Kasumi-1 (cell line): ENCODE measurements around the gene CACNA2D4.

Experiments
- DNase-seq, 2 experiments: peaks; one replicate each; lab custom pipeline; 2025; lab: John Stamatoyannopoulos, UW

CACNA2D4 gene

DNA sequence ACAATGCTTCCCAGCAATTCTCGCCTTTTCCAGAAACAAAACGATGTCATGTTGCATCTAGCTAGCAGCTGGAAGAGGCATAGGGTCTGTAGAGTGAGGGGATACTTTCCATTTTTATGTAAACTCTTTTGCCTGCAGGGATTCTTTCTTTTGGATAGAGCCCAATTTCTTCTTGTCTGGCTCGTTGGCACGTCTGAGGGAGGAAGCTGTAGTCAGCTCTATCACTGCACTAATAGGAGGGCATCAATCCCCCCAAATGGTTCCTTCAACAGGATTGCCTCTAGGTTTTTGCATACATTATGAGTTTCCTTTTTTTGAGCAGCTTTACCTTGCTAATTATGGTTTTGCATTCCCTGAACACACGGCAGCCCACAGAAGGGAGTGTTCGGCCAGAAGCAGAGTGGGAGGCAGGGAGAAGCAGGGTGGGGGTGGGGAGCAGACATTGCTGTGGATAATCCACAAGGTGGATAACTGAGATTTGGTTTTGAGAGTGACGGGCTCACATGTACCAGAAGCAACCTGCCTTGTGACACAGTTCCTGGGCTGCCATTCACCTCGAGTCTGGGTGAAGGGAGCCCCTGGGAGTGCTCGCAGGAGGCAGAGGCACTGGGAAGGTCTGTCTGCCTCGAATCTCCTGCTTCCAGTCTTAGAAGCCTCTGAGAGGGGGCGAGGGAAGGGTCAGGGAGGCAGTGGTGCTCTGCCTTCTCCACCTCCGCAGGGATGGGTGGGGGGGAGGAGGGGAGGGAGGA, 73.6 kb downstream of the CACNA2D4 start:
- no peak for DNase-seq

DNA sequence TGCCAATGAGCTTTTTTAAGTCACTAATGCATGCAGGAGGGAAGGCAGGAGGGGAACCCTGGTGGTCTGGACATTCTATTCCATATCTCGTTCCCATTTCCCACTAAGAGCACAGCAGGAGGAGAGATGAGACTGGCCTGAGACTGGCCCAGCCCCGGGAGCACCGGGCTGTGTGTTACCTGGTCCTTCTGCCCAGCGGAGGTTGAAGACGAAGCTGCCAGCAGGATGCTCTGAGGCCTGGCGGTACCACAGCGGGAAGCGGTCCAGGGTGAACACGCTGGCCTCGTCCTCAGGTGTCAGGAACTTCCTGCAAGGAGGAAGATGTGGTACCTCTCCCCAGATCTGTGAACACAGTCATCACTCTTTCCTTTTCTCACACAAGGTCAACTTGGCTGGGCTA, 74.2 kb downstream of the CACNA2D4 start:
- no peak for DNase-seq

DNA sequence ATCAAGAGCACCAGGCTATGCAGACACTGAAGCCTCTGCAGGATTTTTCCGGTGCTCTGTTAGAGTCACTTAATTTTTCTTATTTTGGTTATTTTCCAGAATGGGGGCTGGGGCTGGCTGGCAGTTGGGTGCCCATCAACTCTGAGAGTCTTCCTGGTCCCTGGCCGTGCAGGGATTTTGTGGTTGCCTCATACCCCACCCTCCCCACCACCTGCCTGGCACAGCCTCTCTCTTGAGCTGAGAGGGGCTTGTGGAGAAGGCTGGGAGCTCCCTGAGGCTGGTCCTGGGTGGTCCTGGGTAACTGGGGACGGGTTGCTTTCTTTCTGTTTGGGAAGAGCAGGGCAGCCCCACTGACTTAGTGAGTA, 74.8 kb downstream of the CACNA2D4 start:
- no peak for DNase-seq

DNA sequence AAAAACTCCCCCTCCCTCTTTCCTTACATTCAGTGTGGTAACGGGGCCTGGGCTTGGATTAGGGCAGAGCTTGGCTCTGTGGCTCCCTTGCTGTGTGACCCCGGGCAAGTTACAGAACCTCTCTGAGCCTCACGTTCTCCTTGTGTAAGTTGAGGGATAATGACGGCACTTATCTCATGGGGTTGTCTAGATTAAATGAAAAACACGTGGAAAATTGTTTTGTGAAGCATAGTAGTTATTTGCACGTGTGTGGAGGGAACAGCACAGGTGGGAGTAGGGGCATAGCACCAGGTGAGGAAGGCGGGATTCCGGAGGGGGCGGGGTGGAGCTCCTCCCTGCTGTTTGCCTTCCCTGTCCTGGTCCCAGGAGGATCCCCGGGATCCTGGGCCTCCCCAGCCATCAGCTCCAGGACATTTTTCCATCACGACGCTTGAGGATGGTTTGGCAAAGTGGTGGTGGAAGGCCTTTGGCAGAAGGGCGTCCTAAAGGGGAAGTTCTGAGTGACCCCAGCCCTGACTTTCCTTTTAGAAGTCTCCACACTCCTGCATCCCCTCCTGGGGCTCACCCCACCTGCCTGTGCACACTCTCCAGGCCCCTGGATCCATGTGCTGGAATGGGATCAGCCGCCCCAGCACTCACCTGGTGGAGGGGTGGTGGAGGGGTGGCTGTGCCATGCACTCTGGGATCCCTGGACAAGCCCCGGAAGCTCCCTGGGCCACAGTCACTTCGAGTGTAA, 75.4 kb downstream of the CACNA2D4 start:
- no peak for DNase-seq

- peak; percentile 13 to 28 for DNase-seq
Measured at GRCh38 chr12:1842183-1842904, 76.1 kb downstream of the CACNA2D4 start.

DNA sequence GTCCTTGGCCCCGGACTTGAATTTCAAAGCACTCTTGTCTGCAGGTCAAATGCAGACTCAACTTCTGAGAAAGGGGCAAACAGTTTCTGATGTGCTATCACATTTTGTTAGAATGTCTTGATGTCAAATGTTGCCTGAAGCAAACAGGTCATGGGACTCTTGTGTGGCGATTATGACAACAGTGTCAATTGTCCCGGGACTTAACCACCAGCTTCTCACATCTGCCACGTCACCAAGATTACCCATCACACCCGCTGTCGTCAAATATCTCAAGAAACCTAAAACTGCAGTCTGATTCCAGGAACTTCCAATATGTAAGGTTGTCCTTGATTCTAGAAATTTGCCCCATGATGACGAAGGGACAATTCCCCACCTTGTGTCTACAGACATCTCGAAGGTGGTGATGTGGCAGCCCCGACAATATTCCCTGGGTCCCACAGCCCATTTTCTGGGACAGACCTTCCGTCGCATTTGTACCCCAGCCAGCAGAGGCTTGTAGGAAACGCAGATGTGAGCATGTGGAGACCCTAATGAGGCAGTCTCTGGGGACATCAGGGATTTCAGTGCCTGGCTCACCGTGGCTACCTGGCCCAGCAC, 76.8 kb downstream of the CACNA2D4 start:
- DNase-seq, result no peak

DNA sequence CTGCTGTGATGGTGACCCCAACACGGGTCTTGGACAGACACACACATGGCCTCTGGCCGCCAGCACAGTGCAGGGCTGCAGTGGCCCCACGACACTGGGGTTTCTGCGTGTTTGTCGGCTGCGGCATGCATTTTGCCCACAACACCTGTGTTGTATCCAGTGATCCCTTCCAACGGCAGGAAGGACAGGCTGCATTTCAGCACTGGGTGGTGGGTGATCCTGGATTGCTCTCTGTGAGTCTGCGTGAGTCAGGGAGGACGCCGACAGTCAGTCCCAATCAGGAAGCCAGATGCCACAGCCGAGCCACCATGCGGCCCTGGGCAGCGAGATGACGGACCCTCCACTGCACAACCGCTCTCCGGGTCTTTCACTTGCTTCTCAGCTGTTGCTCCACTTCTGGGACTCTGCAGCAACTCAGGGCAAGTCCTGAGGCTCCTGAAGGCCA, 77.4 kb downstream of the CACNA2D4 start:
- no peak for DNase-seq

DNA sequence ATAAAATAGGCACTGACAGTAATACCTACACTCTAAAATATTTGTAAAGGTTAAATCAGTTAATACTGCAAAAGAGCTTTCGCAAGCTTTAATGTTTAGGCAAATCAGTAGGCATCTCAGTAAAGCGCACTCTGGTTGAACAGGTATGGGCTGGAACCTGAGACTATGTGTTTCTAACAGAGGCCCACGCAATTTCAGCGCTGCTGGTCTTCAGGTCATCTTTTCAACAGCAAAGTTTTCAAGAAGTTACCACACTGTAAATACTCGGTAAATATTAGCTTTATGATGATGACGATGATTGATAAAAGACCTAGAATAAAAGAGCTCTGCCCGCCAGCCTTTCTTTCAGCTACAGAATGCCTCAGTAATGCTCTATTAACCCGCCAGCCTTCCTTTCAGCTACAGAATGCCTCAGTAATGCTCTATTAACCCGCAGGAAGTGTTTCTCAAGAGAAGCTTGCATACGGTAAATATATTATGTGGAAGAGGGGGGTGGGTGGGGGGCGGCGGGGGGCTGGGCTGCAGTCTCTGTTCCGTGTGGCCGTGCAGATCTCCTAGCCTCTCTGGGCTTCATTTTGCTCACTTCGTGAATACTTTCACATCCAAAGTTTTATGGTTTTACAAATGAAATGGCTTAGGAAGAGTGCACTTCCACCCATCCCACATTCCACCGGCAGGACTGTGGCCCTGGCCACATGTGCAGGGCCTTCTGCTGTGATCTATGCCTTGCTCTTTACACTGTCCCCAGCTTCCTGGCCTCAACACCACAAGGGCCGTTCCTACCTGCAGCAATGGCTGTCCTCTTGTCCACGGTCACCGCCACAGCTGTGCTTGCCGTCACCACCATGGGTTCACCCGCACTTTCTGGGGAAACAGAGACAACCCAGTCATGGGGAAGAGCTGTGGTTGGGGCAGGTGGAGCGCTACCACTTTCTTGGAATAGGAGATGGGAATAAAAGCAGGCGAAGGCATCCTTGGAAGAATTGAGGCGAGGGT, 78.2 kb downstream of the CACNA2D4 start:
- no peak for DNase-seq

GRCh38 chr12:1839464-1839863, 79.0 kb downstream of the CACNA2D4 start:
- no peak for DNase-seq

- no peak for DNase-seq
Measured at GRCh38 chr12:1838994-1839365, 79.5 kb downstream of the CACNA2D4 start.

GRCh38 chr12:1838205-1838993, 80.1 kb downstream of the CACNA2D4 start:
- no peak for DNase-seq

DNA sequence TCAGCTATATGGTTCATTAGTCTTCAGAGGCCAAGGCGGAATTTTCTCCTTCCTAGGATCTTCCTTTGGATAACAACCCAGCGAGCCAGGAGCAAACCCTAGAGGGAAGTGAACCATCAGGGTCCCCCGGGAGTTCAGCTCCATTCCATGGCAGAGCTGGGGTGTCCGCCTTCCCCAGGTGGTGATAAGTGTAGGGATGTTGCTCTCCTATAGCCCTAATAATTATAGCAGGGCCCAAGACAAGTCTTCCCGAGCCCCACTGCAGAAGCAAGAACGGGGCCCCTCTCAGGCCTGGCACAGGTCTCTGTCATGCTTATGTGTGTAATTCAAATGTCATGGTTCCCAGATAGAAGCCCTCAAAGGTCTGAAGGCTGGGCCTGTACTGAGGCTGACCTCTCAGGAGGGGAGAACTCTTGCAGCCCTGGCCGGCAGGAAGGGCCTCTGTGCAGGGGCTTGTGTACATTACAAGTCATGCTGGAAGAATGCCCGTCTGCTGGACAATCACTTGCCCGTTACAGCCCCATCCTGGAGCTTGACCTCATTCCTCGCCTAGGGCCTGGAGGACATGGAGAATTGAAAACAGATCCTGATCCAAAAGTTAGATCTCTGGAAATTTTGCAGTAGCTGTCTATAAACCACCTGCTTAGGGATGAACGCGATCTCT, 80.8 kb downstream of the CACNA2D4 start:
- no peak for DNase-seq

- no peak for DNase-seq
Measured at GRCh38 chr12:1836854-1837421, 81.5 kb downstream of the CACNA2D4 start.

GRCh38 chr12:1836241-1836803, 82.1 kb downstream of the CACNA2D4 start:
- DNase-seq, result no peak

- DNase-seq, result no peak
Measured at GRCh38 chr12:1835211-1836131, 83.0 kb downstream of the CACNA2D4 start.

DNA sequence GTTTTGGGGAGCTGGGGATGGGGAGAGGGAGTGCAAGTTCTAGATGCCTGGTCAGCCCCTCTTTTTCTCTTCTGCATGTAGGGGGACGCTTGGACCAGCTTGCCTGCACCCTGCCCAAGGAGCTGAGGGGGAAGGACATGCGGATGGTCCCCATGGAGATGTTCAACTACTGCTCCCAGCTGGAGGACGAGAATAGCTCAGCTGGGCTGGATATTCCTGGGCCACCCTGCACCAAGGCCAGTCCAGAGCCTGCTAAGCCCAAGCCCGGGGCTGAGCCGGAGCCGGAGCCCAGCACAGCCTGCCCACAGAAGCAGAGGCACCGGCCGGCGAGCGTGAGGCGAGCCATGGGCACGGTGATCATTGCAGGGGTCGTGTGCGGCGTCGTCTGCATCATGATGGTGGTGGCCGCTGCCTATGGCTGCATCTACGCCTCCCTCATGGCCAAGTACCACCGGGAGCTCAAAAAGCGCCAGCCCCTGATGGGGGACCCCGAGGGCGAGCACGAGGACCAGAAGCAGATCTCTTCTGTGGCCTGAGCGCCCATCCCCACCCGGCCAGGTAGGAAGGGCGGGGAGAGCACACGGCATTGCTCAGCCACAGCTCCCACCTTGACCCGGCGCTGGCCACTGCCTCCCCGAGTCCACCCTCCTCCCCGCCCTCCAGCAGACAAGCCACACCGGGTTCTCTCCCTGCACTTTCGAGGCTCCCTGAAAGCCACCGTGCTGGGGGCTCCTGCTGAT, 84.1 kb downstream of the CACNA2D4 start:
- no peak for DNase-seq

- DNase-seq, result no peak
Measured at GRCh38 chr12:1833596-1834028, 84.8 kb downstream of the CACNA2D4 start.
